NCI-H1417 treated with DMSO at 0.1 percent for 48 hours (cell line): ENCODE results near the gene TCF4.
"Not testable (repeated sequence)": the region's sequence is repeated elsewhere in the genome, so short reads cannot be mapped to it uniquely, and the experiment has no call there.

Experiments used
- DNase-seq: peaks from one replicate; lab custom pipeline; 2025; lab: John Stamatoyannopoulos, UW

The TCF4 gene

DNA sequence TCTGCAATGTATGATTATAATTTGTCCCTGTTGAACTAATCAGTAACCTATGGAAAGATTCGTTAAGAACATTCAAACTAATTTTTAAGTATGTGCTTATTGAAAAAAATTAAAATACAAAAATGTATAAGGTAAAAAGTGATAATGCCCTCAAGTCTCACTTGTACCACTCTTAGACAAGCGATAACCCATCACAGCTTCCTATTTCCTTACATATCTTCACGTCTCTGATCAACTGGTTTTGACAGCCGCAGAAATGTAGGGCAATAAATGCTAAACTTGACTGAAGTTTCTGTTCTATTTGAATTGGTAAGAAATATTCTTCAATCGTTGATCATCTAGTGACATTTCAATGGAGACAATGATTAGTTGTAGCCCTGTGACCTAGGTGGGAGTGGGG lies 112.5 kb downstream of the TCF4 start:
- no peak for DNase-seq

DNA sequence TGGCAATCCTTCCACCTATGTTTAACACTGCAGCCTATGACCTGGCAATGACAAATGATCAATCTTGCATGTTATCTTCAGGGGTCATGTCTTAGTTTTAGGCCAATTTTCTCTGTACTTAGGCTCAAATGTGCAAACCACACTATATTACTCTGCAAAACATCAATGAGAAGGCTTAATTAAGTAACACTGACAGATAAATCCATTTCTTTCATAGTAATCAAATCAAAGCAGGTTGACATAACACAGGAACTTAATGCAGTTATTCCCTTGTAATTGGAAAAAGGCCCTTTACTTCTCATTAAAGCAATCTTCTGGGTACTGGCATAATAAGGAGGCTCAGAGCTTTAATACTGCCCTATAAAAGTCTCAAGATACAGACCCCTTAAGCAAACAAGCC lies 114.4 kb downstream of the TCF4 start:
- DNase-seq: no peak

DNA sequence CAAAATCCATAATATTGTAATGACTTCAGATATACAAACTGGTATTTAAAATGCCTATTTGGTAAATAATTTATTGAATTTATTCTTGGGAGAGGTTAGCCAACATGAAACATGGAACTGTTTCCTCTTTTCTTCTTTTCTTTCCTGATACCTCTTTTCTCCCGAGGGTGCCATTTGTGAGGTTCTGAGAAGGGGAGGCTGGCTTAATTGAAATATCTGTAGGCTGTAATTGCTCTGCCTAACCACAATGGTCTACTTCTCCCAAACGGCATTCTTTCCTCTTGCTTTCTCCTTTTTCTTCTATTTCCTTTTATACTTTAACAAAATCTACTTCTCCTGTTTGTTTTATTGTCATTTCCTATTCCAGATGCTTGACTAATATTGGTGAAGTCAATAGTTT lies 114.9 kb downstream of the TCF4 start:
- DNase-seq: no peak

DNA sequence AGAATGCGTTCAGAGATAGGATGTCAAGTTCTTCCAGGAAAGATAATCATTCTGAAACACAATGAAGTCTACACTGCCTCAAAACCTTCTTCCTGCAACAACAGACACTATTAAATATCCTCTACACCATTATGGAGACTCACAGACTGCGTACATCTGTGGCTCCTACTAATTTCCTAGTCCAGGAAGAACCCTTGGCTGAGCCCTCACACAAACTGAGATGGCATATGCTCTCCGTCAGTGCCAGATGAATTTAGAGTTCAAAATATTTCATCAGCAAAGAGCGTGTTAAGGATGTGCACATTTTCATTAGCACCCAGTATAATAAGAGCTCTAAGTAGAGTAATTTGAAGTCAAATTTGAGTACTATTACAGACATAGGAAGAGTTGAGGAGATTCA lies 117.2 kb downstream of the TCF4 start:
- DNase-seq: no peak

DNA sequence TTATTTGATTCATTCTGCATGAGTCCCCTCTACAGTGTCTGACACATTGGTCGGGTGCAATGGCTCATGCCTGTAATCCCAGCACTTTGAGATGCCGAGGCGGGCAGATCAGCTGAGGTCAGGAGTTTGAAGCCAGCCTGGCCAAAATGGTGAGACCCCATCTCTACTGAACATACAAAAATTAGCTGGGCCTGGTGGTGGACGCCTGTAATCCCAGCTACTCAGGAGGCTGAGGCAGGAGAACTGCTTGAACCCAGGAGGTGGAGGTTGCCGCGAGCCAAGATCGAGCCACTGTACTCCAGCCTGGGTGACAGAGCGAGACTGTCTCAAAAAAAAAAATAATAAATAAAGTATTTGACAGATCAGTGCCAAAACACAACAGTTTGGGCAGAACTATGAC lies 118.9 kb downstream of the TCF4 start:
- not testable (repeated sequence) for DNase-seq

DNA sequence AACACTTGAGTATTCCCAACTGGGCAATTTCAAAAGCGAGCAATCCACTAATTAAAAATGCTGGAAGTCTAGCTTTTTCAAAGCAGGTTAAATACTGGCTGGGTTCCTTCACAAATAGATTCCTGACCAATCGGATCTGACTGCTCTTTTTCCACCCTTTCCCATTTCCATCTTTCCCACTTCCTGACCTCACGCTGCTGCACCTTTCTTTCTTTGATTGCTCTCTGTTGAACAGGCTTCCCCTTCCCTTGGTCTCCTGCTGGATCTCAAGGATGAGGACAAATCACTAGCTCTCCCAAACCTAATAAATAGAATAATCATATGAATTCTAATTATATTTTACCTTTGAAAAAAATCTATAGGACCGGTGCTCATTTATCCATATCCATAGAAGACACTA lies 121.2 kb downstream of the TCF4 start:
- DNase-seq: no peak

DNA sequence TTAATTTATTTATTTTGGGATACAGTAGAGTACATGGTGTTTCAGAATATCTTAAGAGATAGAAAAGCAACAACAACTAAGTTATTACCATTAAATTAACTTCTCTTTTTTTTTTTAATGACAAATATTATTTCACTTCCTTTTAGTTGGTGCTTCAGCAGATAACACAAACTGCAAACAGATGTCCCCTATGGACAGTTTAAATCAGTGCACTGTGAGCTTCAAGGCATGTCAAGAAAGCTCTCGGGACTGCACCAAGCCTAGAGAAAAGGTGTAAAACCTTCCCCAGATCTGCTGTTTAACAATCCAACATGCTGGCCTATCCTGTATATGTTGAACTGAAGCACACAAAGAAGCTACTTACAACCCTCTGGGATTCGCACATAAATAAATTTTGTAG lies 122.7 kb downstream of the TCF4 start:
- no peak for DNase-seq

DNA sequence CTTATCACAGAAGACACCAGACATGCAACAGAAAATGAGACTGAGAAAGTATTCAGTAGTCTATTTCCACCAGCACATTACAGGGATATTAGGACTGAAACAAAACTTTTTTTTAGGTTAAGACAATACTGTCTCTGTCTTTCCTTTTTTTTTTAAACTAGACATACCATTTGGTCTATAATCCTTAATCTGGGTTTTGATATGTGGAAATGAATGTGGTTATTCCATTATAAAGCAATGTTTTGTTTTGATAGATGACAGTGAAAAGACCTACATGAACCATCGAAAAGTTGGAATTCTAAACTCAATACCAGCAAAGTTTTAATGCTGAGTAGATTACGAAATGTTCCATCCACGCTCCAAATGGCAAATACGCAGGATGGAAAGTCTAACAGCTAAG lies 123.4 kb downstream of the TCF4 start:
- no peak for DNase-seq

DNA sequence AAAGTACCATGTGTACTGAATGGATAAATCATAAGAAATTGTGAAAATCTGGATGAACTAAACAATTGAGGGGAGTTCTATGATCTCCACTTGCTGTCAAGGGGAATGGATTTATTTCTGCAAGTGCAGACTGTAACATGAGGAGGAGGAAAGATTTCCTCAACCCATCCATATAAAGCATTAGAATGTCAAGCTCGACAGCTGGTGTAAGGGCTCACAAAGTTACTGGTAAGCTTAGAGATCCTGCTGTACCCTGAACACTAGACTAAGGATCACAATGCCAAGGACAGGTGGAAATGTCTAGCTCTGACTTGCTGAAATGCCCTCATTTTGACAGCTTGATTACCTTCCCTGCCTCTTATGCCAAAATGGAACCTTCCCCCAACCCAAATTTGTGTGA lies 125.3 kb downstream of the TCF4 start:
- DNase-seq: no peak

DNA sequence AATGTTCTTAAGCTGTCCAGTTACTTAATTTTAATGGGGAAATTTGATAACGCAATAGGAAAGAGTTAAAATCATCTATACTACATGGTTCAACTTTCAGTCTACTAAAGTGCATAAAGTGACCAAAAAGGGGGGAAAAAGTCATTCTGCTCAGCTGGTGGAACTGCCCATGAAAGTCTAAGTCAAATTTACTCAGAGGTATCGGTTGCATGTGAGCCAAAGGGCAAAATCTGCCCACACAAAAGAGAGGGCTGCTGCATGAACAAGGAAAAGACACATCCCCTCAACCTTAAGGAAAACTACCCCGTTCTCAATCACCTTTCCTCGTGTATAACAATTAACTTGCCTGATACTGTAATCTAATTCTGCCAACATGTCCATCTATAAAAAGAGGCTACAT lies 126.1 kb downstream of the TCF4 start:
- no peak for DNase-seq

DNA sequence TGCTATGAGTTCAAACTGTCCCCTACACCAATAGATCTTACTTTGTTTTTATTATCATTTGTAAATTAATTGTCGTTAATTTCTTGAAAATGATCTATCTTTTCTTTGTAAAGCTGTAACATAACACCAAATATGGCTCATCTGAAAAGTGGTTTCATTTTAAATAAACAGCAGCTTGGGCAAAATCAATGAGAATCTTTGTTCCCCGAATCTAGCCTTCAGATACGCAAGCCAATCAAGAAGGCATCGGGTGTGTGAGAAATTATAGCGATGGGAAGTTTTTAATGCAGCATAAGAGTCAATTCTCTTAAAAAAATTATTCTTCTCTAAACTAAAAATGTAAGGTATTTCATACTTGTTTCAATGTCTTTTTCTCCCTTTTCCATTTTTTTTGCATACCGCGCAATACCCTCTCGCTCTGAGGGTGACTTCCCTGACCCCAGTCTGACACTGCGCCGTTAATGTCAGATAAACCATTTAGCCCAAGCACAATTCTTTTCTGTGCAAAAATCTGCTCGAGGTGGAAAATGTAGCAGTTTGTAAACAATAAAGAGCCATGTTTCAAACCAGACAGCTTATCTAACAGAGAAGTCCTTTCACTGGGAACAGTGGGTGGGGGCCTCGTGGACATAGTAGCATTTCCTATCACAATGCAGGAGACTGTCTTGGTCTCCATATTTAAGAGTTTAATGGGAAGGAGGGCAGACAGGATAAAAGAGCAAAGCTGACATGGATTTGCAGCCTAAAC lies 129.4 kb downstream of the TCF4 start:
- DNase-seq: no peak

DNA sequence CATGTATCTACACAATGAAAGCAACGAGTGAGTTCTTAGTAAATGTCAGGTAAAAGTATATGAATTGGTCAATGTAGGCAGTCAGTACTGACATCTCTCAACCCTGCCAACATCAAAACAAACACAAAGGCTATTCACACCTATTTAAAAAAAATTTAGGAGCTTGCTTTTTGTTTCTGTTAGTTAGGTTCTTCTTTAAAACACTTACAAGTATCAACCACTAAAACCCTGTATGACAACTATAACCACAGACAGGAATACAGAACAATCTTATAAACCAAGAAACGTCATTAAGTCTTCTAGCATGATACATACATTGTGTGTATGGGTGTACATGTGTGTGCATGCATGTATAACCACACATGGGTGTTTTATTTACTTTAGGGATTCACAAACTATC lies 131.0 kb downstream of the TCF4 start:
- DNase-seq: no peak

DNA sequence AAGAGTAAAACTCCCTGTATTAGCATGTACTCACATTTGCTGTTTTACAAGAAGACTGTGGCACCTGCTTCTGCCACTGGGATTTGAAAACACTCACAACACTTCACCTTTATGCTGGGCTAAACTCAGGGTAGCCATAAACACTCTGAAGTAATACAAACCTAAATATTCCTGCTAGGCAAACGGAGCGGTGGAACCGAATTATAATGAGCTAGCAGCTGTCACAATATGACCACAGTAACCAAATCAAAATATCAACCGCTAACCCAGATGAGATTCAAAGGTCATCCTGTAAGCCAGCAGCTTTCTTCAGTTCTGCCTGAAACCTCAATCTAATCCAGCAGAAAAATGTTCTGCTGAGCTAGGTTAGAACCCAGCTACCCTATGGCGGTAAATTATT lies 132.1 kb downstream of the TCF4 start:
- DNase-seq: no peak

DNA sequence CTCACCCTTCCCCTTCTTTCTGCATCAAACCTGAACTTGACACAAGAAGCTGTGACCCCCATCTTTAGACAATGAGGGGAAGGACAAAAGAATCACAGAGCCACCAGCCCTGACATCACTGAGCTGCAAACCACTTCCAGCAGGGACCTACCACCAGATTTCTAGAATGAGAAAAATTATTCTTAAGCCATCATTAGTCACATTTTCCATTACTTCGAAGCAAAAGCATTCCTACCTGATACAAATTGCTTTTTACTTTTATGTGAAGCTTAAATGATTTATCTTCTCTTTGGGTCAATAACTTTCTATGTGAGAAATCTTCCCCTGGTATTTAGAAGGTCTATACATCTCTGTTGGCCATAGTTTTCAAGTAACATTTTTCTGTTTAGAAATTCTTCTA lies 134.8 kb downstream of the TCF4 start:
- no peak for DNase-seq

DNA sequence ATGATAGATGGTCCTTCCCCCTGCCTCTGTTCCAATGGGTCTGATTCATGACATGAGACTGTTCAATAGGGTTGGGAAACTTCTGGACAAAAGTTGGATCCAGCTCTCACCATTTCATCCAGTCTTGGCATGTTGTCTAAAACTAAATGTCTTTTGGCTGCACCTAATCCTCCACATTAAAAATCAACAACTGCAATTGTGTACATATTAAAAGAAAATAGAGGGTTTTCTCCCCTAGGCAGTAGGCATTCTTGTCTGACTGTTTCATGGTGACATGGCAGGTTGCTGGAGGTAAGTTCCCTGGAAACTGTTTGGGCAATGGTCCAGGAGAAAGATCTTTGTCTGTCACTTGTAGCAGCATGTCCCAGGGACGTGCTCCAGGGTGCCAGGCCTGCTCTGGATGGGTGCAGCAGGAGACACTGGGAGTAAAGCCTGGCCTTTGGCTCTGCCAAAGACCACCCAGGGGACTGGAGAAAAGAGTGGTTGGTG lies 135.8 kb downstream of the TCF4 start:
- DNase-seq: no peak

DNA sequence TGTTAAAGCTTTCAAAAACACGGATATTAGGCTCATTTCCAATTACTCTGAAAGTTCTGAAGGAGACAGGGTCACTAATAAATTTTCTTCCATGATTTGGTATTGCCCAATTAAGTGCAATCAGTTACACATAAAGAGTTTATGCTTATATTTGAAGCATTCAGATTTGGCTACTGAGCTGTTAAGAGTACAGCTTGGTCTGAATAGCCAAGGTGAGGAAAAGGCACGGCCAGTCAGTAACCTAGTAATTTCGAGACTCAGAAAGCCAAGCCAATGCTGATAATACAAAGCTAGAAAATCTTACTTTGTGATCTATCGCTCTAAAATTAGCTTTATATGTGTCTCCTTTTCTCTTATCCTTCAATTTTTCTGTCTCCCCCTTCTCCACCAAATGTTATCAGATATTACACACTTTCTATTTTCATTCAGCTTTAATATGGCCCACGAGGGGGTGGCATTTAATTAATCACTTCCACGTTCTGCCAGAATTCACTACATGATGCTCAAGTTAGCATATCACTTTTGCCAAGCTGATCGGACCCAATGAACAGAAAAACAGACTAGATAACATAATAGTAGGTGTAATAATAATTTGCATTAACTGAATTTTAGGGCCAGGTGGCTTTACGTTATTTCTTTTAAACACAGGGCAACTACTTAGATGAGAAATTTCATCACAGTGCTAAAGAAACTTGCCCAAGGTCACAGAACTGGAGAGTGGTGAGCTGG lies 138.4 kb downstream of the TCF4 start:
- no peak for DNase-seq

DNA sequence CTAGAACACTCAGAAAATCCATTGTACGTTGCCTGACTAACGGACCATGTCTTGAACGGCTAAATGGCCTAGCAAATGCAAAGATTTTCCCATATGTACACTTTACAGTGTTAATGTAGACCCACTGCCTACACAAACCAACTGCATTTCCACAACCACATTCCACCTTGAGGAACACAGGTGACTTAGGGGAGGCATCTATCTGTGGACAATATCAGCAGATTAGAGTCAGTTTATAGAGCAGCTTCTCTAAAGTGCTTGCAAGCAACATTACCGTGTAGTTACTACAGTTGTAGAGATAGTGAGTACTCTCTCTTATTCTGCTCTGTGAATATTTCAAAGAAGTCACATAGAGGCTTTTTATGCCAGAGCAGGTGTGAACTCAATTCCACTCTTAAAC lies 139.6 kb downstream of the TCF4 start:
- DNase-seq: no peak

DNA sequence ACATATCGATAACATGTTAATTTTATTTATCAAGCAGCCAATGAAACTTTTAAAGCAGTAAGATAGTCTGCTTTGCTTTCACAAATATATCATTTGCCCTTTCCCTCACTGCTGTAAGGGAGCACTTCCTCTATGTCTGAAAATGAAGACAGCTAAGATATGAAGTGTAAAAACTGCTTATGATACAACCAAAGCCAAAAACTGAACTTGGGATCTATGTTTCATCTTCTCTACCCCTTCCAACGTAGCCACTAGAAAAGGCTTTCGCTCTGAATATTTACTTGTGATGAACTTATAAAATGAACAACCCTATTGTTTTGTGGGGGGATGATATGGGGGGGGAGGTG lies 140.3 kb downstream of the TCF4 start:
- DNase-seq: no peak

DNA sequence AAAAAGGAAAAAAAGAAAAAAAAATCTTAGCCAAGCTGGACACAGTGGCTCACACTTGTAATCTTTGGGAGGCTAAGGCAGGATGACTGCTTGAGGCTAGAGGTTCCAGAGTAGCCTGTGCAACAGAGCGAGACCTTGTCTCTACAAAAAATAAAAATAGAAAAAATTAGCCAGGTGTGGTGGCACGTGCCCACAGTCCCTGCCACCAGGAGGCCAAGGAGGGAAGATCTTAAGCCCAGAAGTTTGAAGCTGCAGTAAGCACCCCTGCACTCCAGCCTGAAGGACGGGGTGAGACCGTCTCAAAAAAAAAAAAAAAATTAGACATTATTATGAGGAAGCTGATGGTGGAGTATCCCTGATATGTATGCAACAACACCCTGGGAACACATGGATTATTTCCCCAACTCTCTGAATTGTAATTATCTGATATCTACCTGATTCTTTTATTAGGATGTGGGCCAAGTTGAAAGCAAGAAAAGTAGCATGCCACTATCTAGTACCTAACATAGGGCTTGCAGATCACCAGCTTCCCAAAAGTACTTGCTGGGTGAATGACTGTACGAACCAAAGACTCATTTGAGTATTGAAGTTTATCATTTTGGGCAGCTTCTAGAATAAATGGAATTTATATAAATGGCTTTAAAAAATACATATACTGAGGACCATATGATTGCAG lies 140.9 kb downstream of the TCF4 start:
- DNase-seq: no peak

DNA sequence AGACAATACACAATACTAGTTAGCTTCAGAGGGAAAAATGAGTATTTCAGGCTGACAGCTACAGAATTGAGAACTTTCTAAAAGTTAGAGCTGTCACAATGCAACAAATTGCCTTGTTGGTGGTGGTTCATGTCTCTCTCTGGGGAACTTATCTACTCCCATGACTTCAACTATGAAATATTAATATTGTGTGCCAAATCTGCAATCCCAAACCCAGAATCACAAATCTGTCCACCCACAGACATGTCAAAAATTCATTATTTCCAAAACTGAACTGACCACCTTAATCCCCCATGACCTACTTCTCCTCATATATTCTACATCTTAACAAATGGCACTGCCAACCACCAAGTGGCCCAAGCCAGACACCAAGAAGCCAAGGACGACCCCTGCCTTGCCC lies 143.5 kb downstream of the TCF4 start:
- no peak for DNase-seq

DNA sequence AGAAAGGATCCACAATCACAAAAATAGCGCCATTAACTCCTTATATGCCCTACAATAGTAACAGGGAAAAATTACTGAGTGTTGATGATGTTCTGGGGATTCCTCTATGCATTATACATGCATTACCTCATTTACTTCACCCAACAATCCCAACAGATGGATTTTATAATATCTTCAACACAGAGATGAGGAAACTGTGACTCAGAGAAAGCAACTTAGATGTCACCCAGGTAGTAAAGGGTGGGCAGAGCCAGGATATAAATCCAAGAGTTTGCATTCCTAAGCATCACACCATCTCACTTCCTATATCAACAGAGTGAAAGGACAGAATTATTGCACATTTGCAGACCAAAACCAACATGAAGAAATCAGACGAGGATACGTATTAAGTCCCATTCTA lies 144.2 kb downstream of the TCF4 start:
- no peak for DNase-seq

DNA sequence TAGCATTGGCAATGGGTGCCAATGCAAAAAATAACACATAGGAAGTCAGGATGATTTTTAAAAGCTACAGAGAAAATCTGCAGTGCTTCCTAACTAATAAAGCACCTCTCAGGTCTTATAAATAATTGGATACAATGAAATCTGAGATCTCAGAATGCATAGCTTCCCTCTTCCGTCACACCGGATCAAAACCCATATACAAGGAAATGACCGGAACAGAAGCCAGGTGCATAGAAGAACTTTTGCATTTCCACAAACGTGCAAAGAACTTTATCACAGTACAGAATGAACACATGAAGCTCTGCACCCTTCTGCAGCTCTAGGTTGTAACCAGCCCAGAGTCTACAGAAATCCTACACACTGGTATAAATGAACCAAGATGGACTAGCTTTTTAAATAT lies 145.4 kb downstream of the TCF4 start:
- DNase-seq: no peak

DNA sequence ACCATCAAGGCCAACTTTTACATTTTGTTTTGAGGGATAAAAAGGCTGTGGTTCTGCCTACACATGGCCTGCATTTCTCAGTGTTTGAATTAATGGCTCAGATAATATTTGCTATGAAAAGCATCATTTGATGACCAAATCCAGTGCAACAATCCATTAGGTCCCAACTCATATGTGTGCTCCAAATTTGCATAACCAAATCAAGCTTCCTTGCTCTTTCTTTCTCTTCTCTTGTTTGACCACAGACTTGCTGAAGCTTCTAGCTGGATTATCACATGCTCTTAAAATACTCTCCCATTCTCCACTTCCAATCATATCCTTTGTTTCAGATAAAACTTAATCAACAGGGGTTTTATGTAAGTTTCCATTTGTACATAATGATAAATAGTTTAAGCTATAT lies 147.0 kb downstream of the TCF4 start:
- no peak for DNase-seq
